HG02642 (cell line): ENCODE measurements around the gene TRIM38.

Source experiments
- ATAC-seq: cut with Tn5 transposase; IDR thresholded peaks from one replicate; pipeline ENCODE4 v1.9.1; 2021; ENCODE audit warnings: mild to moderate bottlenecking; ENCODE audit not compliant: unreplicated experiment, poor library complexity

Gene TRIM38

DNA sequence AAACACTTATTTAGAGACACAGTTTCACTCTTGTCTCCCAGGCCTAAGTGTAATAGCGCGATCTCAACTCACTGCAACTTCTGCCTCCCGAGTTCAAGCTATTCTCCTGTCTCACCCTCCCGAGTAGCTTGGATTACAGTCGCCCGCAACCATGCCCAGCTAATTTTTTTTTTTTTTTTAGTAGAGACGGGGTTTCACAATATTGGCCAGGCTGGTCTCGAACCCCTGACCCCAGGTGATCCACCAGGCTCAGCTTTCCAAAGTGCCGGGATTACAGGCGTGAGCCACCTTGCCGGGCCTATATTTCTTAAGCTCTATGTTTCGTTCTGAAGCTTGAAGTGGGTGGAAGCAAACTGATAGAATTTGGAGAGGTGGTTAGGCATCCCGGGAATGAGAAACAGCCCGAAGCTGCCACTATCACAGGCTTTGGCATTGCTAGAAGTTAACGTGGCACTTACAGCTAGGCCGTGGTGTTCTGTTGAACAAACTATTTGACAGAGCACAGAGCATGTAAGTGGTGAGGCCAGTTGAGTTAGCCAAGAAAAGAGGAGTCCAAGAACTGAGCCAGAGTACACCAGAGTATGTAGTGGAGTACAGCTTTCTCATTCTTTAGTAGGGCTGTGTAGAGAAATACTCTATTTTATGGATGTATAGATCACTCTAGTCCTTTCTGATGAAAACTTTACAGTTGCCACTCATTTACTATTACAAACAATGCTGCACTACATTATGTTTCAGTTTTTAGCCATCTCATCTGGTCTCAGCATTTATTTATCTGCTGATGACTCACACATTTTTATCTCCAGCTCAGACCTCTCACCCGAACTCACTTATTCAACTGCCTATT lies 62.7 kb downstream of the TRIM38 start:
- ATAC-seq: no peak

GRCh38 chr6:26025894-26026832 lies 63.6 kb downstream of the TRIM38 start:
- peak; percentile 38 for ATAC-seq

DNA sequence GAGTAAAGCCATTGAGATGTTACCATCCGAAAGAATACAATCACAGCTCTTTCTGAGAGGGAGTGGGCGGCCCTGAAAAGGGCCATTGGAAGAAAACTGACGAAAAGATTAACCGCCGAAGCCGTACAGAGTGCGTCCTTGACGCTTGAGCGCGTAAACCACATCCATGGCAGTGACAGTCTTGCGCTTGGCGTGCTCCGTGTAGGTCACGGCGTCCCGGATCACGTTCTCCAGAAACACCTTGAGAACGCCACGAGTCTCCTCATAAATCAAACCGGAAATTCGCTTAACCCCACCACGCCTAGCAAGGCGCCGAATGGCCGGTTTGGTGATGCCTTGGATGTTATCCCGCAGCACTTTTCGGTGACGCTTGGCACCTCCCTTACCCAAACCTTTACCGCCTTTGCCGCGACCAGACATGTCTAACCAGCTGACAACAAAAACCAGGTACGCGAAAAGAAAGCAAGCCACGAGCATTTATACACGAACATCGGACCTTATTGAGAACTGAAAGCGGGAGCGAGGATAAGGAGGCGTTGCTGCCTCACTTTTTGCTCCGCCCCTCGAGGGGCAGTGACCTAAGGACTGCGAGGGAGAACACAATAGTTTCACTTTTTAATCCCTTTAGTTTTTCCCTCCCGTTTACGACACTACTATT lies 64.4 kb downstream of the TRIM38 start:
- ATAC-seq: peak; percentile 48

- ATAC-seq: no peak
These were observed 65.0 kb downstream of the TRIM38 start for GRCh38 chr6:26027491-26028211.

GRCh38 chr6:26028212-26028745 lies 65.7 kb downstream of the TRIM38 start:
- ATAC-seq: no peak

- ATAC-seq: no peak
These were observed 66.4 kb downstream of the TRIM38 start for GRCh38 chr6:26028746-26029569.

DNA sequence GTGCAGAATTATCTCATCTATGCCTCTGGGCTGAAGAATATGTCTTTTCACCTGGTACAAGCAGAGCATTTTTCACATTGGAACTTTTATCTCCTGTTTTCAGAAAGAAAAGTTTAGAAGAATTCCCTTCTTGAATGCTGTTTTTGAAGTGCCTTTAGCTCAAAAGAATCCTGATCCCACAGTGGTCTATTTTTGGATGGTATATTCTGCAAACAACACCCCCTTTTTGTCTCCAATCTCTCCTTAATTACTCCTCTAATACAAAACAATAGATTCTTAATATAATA lies 66.9 kb downstream of the TRIM38 start:
- no peak for ATAC-seq

DNA sequence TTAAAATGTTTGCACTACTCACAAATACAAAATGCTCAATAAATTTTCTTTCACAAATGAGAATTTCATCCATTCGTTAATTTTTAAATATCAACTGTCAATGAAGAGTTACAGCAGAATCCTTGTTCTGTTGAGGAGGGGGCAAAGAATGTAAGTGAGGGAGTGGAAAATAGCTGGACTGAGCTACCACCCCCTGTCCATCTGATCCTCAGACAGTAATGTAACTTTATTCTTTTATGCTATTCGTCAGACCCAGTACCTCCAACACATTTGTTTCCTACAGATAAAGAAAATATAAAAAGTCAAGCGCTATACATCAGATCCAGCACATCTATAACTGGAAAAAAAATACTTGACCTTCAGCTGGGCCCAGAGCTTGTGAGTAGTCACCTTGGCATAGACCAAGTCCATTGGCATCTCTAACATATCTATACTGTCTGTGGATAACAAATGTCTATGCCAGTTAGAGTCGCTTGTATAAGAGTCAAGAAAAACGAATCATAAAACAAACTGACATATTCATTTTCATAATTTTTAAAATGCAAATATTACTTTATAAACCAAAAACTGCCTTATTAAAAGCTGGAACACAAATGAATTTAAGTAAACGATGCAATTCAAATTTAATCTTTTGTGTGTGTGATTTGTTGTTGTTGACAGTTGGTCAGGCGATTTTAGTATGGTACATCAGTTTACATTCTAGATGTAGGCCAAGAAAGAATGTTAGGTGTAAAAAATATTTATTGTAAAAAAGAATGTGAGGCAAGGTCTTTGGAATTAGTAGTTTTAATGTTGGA lies 67.5 kb downstream of the TRIM38 start:
- no peak for ATAC-seq

DNA sequence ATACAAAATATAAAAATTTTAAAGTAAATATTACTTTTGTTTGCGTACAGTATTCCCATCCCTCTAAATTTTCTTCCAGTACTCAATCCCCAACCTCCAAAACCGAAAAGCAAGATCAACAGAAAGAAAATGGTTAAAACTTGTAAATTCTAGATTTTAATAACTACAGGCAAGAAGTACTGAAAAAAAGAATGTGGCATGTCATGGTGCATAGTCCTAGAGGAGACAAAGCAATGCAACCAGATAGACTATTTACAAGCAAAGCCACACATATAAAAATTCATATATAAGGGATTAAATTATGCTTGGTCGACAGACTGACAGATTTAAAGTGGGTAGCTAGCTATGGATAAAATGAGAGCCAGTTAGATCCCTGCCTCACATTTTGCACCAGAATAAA lies 68.1 kb downstream of the TRIM38 start:
- no peak for ATAC-seq

GRCh38 chr6:26031151-26031594 lies 68.6 kb downstream of the TRIM38 start:
- no peak for ATAC-seq

DNA sequence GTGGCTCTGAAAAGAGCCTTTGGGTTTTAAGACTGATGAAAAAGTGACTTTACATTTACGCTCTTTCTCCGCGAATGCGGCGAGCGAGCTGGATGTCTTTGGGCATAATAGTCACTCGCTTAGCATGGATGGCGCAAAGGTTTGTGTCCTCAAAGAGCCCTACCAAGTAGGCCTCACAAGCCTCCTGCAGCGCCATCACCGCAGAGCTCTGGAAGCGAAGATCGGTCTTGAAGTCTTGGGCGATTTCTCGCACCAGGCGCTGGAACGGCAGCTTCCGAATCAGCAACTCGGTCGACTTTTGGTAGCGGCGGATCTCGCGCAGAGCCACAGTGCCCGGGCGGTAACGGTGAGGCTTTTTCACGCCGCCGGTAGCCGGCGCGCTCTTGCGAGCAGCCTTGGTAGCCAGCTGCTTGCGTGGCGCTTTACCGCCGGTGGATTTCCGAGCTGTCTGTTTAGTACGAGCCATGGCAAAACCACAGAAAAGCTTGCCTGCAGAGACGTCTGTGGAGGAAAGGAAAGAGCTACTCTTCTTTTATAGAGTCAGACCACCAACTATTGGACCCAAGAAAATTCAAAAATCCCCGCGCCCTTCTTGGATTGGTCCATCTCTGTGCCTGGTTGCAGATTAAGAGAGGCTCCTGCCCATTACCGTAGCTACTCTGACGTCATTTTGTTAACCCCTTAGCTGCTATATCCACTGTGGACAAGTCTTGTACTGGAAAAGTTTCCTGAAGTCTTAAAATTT lies 69.2 kb downstream of the TRIM38 start:
- peak; percentile 55 for ATAC-seq

DNA sequence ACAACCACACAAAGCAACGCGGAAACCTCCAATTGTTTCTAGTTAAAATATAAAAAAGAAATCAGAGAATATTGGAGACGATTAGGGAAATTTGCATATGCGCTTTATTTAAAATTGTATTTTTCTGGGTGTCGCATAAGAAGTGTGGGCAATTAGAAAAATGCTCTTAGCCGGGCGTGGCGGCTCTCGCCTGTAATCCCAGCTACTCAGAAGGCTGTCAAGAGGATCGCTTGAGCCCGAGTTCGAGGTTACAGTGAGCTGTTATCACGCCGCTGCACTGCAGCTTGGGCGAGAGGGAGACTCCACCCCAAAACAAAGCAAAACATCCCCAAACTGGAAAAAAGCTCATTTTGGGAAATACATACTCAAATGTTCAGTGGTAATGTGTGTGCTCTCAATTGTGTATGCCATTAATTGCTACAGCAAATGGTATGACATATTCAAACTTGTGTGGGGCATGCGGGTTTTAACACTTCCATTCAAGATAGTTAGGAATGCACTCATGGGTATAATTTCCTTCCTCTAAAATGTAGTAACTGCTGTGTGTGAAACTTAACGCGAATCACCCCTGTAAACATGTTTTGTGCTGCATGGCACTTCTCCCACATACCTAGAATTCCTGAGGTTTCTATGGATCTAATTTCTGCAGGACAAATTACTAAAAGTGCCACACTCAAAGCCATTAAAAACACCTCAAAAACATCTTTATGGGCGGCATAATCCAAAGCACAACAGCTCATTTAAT lies 69.9 kb downstream of the TRIM38 start:
- ATAC-seq: no peak

GRCh38 chr6:26033085-26033940 lies 70.7 kb downstream of the TRIM38 start:
- peak; percentile 67 for ATAC-seq

DNA sequence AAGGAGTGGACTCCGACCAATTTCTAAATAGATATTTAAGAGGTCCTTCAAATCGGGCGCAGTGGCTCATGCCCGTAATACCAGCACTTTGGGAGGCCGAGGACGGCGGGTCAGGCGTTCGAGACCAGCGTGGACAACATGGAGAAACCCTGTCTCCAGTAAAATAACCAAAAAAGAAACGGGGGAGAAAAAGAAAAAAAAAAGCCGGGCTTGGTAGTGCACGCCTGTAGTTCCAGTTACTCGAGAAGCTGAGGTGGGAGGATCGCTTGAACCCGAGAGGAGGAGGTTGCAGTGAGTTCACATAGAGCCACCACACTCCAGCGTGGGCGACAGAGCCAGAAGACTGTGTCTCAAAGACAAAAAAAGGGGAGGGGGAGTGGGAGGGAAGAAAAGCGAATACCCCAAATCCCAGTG lies 71.3 kb downstream of the TRIM38 start:
- ATAC-seq: no peak

GRCh38 chr6:26034905-26035304 lies 72.3 kb downstream of the TRIM38 start:
- no peak for ATAC-seq
